ENCODE data around the gene ZNF287.

Gene ZNF287

GRCh38 chr17:16513873-16514272, 55.1 kb downstream of the ZNF287 start:
- Histone ChIP-seq H3K27me3 (ENCODE audit: control insufficient read depth, low read length) (no peaks in the 10 kb centered on the region; the same call in 1 of the 2 replicates), H3K79me2 (ENCODE audit: control insufficient read depth, low read length) (no peaks in the 10 kb centered on the region), H3K4me2 (ENCODE audit: low read length) (no peak overlapping the region), H3K4me1 (ENCODE audit: control insufficient read depth, low read length) (no peaks in the 10 kb centered on the region), H3K36me3 (ENCODE audit: control insufficient read depth, low read length) (no peaks in the 10 kb centered on the region), H3K27ac (ENCODE audit: low read depth, low read length) (no peak overlapping the region), H3K9me3 (ENCODE audit: control insufficient read depth, insufficient read depth, low read length) (no peaks in the 10 kb centered on the region), H4K20me1 (ENCODE audit: control insufficient read depth, insufficient read depth, low read depth, low read length) (no peaks in the 10 kb centered on the region), H3K9me2 (replicated peaks; ENCODE audit: control insufficient read depth, low read length) (no peaks in the 10 kb centered on the region), H3F3A (ENCODE audit: control insufficient read depth, insufficient read depth) (no peaks in the 10 kb centered on the region), H3K4me3 (ENCODE audit: low read length) (no peak overlapping the region)
- TF ChIP-seq EZH2phosphoT487 (IDR thresholded peaks at IDR 0.05; ENCODE audit: borderline replicate concordance, low read length), result no peak
- TF ChIP-seq, protein P1, sequence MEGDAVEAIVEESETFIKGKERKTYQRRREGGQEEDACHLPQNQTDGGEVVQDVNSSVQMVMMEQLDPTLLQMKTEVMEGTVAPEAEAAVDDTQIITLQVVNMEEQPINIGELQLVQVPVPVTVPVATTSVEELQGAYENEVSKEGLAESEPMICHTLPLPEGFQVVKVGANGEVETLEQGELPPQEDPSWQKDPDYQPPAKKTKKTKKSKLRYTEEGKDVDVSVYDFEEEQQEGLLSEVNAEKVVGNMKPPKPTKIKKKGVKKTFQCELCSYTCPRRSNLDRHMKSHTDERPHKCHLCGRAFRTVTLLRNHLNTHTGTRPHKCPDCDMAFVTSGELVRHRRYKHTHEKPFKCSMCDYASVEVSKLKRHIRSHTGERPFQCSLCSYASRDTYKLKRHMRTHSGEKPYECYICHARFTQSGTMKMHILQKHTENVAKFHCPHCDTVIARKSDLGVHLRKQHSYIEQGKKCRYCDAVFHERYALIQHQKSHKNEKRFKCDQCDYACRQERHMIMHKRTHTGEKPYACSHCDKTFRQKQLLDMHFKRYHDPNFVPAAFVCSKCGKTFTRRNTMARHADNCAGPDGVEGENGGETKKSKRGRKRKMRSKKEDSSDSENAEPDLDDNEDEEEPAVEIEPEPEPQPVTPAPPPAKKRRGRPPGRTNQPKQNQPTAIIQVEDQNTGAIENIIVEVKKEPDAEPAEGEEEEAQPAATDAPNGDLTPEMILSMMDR (IDR thresholded peaks at IDR 0.05; ENCODE audit: low read depth, low read length, poor library complexity, severe bottlenecking), result no peak

DNA sequence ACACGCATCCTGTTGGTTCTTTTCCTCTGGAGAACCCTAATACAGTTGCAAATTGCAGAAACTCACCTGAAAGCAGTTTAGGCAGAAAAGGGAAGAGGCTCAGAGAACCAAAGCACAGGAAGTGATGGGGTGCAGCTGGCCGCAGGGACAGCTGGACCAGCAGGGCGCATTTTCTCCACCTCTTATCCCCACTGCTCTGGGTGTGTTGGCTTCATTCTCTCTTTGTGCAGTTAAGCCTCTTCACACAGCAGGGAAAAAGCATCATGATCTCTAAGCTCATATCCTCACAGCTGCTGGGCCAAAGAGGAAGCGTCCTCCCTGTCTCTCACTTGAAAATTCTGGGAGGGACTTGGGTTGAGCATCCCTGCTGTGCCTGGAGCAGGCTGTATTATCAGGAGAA, 57.0 kb downstream of the ZNF287 start:
- TF ChIP-seq, protein P1 (IDR thresholded peaks at IDR 0.05; ENCODE audit: low read depth, low read length, poor library complexity, severe bottlenecking), result no peak
- TF ChIP-seq EZH2phosphoT487 (IDR thresholded peaks at IDR 0.05; ENCODE audit: borderline replicate concordance, low read length), result no peak
- Histone ChIP-seq H3K27ac (ENCODE audit: low read depth, low read length) (no peak overlapping the region), H3F3A (ENCODE audit: control insufficient read depth, insufficient read depth) (no peaks in the 10 kb centered on the region), H3K4me2 (ENCODE audit: low read length) (no peak overlapping the region), H3K4me3 (ENCODE audit: low read length) (no peak overlapping the region), H3K9me2 (replicated peaks; ENCODE audit: control insufficient read depth, low read length) (no peaks in the 10 kb centered on the region), H3K36me3 (ENCODE audit: control insufficient read depth, low read length) (no peaks in the 10 kb centered on the region), H4K20me1 (ENCODE audit: control insufficient read depth, insufficient read depth, low read depth, low read length) (no peaks in the 10 kb centered on the region), H3K9me3 (ENCODE audit: control insufficient read depth, insufficient read depth, low read length) (no peaks in the 10 kb centered on the region), H3K4me1 (ENCODE audit: control insufficient read depth, low read length) (no peaks in the 10 kb centered on the region), H3K27me3 (ENCODE audit: control insufficient read depth, low read length) (no peaks in the 10 kb centered on the region; the same call in 1 of the 2 replicates), H3K79me2 (ENCODE audit: control insufficient read depth, low read length) (no peaks in the 10 kb centered on the region)

GRCh38 chr17:16511593-16511992, 57.4 kb downstream of the ZNF287 start:
- H3K36me3 ChIP-seq (ENCODE audit: control insufficient read depth, low read length), result no peaks in the 10 kb centered on the region
- H3K27ac ChIP-seq (ENCODE audit: low read depth, low read length), result no peak overlapping the region
- H3K4me3 ChIP-seq (ENCODE audit: low read length), result no peak overlapping the region
- H3K9me3 ChIP-seq (ENCODE audit: control insufficient read depth, insufficient read depth, low read length), result no peaks in the 10 kb centered on the region
- H4K20me1 ChIP-seq (ENCODE audit: control insufficient read depth, insufficient read depth, low read depth, low read length), result no peaks in the 10 kb centered on the region
- H3K4me1 ChIP-seq (ENCODE audit: control insufficient read depth, low read length), result no peaks in the 10 kb centered on the region
- no peaks in the 10 kb centered on the region for H3K79me2 ChIP-seq (ENCODE audit: control insufficient read depth, low read length)
- H3K27me3 ChIP-seq (ENCODE audit: control insufficient read depth, low read length), result no peaks in the 10 kb centered on the region; the same call in 1 of the 2 replicates
- H3K4me2 ChIP-seq (ENCODE audit: low read length), result no peak overlapping the region
- TF ChIP-seq, protein P1 (IDR thresholded peaks at IDR 0.05; ENCODE audit: low read depth, low read length, poor library complexity, severe bottlenecking), result no peak
- no peaks in the 10 kb centered on the region for H3K9me2 ChIP-seq (replicated peaks; ENCODE audit: control insufficient read depth, low read length)
- no peaks in the 10 kb centered on the region for H3F3A ChIP-seq (ENCODE audit: control insufficient read depth, insufficient read depth)

Data from DOHH2 (cell line).